ENCODE results near the gene FFAR4.
"Not testable (repeated sequence)": the region's sequence is repeated elsewhere in the genome, so short reads cannot be mapped to it uniquely, and the experiment has no call there.

FFAR4 gene

DNA sequence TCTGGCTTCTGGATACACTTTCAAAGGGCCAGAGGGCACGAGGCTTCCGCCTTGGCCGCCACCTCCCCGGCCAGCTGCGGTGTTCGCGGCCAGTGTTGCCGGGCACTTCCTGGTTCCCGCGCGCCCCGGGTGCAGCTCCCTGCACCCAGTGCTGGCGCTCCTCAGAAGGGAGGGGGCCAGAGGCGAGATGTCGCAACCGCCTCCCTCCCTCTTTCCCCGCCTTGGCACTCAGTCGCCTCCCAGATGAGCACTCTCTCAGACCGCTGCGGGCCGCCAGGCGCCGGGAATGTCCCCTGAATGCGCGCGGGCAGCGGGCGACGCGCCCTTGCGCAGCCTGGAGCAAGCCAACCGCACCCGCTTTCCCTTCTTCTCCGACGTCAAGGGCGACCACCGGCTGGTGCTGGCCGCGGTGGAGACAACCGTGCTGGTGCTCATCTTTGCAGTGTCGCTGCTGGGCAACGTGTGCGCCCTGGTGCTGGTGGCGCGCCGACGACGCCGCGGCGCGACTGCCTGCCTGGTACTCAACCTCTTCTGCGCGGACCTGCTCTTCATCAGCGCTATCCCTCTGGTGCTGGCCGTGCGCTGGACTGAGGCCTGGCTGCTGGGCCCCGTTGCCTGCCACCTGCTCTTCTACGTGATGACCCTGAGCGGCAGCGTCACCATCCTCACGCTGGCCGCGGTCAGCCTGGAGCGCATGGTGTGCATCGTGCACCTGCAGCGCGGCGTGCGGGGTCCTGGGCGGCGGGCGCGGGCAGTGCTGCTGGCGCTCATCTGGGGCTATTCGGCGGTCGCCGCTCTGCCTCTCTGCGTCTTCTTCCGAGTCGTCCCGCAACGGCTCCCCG lies at the start of gene FFAR4:
FFAR4 (plus strand) TSS at position 231 of the 842 bp plus-strand sequence; CDS start at position 287, 56 bp downstream.
- DNase-seq, result no peak

DNA sequence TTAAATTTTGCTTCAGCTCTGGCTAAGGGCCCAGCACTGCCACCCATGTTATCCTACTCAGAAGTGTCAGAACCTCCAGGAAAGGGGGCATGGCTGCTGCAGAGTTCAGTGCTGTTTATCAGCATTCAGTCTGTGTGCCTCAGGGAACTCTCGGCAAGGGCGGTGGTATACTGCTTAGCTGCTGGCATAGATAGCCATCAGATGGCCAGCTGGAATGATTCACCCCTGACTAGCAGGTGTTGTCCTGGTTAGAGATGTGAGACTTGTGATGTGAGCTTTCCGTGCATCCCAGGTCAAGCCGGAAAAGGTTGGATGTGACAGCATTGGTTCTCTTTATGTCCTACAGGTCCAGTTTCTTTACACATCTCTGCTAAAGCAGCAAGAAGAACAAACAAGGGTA lies 47.9 kb upstream of the FFAR4 start:
- DNase-seq, result no peak

DNA sequence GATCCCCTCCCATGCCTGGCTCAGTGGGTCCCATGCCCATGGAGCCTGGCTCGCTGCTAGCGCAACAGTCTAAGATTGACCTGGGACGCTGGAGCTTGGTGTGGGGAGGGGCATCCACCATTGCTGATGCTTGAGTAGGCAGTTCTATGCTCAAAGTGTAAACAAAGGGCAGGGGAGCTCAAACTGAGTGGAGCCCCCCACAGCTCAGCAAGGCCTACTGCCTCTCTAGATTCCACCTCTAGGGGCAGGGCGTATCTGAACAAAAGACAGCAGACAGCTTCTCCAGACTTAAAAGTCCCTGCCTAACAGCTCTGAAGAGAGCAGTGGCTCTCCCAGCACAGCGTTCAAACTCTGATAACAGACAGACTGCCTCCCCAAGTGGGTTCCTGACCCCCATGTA lies 31.2 kb upstream of the FFAR4 start:
- DNase-seq, result no peak

DNA sequence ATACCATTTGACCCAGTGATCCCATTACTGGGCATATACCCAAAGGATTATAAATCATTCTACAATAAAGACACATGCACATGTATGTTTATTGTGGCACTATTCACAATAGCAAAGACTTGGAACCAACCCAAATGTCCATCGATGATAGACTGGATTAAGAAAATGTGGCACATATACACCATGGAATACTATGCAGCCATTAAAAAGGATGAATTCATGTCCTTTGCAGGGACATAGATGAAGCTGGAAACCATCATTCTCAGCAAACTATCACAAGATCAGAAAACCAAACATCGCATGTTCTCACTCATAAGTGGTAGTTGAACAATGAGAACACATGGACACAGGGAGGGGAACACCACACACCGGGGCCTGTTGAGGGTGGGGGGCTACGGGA lies 25.6 kb upstream of the FFAR4 start:
- DNase-seq, result not testable (repeated sequence)

DNA sequence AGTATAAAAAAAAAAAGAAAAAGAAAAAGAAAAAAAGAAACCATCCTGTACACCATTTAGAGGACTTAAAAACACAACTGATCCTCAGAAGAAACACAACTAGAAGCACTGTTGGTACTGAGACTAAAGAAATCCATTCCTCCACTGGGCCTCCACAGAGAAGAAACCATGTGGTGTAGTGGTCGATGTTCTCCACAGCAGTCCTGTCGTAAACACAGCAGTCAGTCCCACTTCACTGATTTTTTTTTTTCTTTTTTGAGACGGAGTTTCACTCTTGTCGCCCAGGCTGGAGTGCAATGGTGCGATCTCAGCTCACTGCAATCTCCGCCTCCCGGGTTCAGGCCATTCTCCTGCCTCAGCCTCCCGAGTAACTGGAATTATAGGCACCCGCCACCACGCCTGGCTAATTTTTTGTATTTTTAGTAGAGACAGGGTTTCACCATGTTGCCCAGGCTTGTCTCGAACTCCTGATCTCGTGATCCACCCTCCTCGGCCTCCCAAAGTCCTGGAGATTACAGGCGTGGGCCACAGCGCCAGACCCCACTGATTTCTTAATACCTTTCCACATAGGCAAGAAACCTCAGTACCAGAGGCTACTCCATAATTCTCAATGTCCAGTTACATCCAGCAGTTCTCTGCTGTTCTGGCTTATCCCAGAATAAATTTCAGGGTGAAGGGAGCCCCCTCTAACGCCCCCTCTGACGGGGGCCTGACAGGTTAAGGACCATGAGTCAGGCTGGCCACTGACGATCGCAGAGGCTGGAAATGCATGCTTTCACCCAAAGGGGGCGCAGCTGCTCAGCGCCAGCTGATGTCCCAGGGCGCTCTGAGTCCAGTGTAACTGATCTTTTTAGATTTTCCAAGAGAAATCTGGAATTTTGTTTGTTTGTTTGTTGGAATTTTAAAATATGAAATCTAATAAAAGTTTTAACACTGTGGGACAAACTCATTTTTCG lies 24.8 kb upstream of the FFAR4 start:
- peak; percentile 28 for DNase-seq

DNA sequence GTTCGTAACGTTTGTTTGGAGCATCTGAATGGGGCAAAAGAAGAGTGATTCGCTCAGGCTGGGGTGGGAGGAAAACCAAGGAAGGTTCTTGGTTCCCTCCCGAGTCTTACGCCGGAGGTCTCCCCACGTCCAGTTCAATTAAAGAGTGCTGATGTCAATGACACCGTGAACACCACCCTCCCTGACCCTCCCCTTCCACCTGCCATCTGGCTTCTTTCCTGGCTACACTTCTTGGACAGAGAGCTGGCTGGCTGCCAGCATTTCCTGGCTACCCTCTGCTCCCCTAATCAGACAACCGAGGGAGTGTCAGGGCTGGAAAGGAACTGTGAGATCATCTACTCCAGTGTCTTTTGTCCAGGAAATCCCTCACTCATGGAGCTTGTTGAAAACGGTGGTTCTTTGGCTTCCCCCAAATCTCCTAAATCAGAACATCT lies 24.1 kb upstream of the FFAR4 start:
- DNase-seq, result no peak

DNA sequence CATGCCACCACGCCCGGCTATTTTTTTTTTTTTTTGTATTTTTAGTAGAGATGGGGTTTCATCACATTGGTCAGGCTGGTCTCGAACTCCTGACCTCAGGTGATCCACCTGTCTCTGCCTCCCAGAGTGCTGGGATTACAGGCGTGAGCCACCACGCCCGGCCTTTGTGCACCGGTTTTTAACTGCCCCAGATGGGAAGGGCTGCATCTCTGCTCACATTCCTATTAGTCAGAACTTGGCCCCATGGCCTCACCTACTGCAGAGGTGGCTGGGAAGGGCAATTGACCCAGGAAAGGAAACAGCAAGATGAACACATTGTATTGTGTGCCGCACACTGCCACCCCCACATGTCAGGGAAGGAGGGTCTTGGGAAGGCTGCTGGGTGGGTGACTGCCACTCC lies 19.5 kb upstream of the FFAR4 start:
- not testable (repeated sequence) for DNase-seq

DNA sequence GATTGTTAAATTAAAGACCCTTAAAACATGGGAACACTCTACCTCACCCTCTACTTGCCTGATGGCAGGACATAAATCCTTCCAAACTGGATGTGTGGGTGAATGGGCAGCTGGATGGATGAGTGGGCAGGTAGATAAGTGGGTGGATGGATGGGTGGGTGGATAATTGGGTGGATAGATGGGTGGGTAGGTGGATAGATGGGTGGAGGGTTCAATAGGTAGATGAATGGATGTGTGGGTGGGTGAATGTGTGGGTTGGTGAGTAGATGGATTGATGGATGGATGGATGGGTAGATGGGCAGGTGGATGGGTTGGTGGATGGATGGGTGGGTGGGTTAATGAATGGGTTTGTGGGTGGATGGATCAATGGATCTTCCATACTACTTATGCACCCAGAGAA lies 18.9 kb upstream of the FFAR4 start:
- DNase-seq, result no peak

DNA sequence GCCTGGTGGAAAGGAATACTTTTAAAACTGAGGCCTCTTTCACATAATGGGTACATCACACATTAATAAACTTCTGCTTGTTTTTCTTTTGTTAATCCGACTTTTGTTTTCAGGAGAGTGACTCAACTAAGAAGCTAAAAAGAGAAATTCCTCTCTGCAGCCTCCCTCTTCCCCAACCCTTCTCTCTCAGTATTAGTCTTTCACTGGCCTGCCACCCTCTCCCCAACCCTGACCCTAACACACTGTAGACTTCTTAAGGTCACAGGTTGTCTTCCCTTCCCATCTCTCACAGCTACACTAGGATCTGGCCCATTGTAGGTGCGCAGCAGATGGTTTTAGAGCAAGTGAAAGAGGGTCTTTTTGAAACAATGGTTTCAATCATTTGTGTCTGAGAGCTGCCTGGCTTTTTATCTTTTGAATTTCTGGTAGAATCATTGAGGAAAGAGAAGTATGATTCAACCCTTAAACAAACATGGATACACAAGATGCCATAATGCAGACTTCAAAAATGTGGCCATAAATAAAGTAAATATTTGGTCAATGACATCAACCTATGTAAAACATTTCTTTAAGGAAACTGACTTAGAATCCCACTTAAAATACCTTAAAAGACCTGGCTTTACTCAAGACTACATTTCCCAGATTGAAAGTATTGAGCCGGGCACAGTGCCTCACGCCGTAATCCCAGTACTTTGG lies 17.9 kb upstream of the FFAR4 start:
- DNase-seq, result no peak

DNA sequence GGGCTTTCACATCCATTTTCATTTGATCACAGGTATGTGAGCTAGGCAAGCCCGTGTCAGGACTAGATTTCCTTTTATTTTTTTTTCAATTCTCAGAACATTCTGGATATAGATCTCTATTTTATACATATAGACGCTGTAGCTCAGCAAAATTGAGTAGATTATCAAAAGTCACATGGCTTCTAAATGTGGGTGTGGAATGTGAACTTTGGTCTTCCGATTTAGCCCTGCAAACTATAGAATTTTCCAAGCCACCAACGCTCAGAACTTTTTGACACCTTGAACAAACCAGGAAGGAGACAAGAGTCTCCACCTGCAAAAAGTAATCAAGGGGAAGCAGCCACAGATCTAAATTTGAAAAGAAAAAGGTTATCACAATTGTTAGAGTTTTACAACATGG lies 15.9 kb upstream of the FFAR4 start:
- no peak for DNase-seq

DNA sequence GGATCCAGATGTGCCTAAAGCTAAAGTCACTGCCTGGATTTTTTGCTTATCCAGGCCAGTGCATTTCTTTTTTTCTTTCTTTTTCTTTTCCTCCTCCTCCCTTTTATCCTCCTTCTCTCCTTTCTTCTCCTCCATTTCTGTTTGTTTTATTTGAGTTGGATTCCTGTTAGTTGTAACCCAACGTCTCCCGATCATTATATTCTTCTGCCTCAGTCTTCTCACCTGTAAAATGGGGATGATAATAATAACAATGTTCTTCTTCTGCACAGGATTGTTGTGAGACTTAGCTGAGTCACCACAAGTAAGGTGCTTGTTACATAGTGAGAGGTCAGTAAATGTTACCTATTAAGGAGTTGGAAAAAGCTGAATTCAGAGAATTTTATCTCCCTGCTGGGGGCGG lies 13.7 kb upstream of the FFAR4 start:
- no peak for DNase-seq

DNA sequence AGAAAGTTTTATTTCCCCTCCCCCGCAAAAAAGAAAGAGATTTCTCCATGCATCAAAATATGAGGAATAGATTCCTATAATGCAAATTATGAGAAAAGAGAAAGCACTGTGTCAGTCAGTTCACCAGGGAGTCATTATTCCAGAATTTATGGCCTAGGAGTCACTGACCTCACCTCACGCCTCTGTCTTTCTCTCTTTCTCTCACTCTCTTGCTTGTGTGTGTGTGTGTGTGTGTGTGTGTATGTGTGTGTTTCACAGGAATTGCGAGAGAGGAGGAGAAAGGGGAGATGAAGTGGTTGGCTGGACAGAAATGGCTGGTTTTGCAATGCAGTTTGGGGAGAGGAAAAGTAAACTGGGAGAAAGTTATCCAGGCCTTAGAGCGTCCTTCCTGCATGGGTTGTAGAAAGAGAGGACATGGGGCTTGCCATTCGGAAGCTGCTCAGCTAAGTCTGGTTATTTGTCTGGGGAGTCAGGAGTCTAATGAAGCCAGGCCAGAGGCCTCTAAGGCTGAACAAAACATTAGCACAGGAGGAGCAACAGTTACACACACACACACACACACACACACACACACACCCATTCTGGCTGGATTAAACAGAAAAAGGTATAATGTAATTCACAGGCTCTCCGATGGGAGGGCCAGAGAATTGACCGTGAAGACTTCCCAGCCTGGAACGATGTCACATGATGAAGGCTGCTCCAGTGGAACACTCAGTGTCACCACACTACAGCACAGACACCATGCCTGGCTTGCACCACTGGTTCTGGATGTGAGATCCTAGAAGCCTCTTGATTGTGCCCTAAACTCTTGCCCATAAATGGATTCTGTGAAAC lies 12.8 kb upstream of the FFAR4 start:
- DNase-seq, result no peak

DNA sequence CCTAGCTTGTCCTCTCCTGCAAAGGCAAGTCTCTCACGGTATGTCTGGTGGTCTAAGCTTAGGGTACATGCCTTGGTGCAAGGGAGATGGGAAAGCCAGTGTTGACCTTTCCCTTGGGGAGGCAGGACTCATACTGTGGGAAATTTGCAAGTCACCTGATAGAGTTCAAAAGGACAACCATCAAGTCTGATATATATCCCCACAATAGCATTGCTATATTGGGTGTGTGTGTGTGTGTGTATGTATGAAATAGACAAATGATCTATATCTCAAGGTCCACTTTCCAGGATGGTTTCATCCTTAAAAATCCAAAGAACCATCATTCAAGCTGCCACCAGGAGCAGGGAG lies 12.2 kb upstream of the FFAR4 start:
- DNase-seq, result no peak

DNA sequence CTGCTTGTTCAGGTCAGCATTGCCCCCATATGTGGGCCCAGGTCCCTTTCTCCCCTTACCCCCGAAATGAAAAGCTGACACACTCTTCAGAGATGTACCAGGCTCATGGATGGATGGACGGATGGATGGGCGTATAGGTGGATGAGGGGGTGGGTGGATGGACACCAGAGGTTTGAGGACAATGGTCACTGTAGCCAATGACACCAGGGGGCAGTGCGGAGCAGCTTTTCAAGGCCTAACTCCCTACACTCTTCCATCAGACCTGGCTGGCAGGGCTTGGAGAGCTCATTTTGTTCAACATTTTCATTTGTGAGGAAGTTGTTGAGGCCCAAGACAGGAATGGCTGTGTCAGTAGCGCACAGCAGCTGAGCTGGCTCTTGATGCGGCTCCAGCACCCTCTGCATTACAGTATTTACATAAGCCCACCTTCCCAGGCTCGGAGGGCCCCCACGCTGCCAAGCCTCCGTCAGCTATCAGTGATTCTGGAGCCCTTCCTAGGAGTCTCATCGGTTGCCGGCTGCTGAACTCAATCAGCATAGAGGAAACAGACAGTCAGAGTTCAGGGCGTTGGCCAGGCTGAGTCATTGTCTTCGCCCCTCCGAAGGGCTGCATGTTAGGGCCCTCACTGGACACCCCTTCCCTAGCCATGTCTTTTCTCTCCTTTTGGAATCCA lies 11.6 kb upstream of the FFAR4 start:
- peak; percentile 58 for DNase-seq

DNA sequence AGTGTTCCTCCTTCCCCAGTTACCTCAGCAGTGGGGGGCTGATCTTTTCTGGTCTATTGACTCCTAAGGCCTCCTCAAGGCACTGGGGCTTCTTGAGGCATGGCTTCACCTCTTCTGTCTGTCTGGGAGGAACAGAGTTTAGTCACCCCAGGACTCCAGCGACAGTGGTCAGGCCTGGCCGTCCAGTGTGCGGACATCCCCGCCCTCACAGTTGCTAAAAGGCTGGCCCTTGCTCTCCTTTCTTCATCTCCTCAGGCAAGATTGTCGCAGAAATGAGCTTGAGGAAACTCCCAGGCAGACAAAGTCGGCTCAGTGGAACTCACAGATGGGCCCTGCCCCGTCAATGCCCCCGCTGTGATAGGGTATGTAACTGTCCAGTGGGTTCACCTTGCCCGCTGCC lies 7.0 kb upstream of the FFAR4 start:
- DNase-seq, result no peak

DNA sequence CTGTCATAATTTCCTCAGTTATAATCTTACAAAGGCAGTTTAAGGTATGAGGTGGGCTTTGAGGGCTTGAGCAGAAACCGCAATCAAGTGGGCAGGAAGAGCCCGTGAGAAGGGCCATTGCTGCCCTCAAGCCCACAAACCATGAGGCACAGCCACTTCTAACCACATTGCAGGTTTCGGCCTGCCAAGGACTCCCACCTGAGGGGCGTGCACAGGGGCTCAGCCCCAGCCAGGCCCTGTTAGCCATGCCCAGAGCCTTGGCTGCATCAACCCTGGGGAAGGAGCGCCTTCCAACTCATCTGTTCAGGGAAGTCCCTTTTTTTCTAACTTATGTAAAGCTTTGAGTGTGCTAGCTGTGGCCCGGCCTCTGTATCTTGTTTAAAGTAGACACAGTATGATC lies 5.9 kb upstream of the FFAR4 start:
- no peak for DNase-seq

DNA sequence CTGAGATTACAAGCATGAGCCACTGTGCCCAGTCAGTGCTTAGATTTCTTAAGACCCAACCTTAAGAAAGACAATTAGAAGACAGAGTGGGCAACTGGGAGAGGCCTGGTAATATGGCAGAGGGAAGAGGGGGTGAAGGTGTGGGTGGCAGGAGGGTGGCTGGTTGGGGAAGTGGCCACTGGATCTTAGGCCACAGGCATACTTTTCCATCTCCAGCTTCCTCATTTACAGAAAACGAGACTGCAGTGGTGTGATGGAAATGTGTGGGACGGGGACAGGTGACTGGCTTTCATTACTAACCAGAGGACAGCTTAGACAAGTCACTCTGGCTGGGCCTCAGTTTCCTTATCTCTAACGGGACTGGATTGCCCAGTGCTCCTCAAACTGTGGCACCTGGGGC lies 1.0 kb upstream of the FFAR4 start:
- DNase-seq, result no peak

DNA sequence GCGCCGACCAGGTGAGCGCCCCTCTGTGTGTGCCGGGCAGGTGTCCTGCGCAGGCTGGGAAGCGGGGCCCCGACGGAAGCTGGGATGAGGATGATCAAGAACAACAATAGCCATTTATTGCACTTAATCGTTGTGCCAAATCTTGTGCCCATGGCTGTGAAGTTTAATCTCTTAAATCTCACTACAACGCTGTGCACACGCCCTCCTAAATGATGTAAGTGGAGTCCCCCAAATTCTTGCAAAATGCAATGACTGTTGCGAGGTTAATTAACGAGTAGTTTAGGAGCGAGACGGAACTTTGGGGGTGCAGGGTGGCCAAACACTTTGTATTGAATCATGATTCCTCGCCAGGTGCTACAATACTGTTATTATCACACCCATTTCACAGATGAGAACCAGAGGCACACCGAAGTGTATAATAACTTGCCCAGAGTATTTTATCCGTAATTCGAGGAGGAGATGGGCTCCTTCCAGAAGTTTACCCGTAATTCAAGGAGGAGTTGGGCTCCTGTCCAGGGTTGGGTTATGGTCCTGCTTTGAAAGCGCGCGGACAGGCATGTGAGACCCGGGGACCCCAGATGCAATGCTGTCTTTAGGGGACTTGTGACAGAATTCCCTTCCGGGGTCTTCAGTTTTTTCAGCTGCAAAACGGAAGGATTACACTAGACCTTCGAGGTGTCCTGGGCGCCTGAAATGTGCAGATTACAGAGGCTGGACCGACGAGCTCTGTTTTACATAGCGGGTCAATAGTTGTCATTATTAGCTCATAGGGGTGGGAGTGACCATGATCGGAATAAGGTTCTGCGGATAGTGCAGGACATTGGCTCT lies 1.0 kb downstream of the FFAR4 start:
- DNase-seq, result no peak

DNA sequence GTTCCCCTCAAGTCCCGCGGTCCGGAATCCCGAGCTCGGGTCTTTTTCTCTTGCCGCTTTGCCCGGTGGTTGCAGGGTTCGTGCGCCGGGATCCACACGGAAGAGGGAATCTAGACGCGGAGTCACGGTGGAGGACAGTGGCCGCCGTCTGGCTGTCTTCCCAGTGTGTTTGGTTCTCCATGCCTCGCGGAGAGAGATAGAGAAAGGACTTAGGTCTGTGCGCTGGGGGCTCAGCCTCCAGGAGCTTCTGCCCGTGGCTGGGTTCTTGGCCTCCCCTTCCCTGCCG lies 1.6 kb downstream of the FFAR4 start:
- no peak for DNase-seq

DNA sequence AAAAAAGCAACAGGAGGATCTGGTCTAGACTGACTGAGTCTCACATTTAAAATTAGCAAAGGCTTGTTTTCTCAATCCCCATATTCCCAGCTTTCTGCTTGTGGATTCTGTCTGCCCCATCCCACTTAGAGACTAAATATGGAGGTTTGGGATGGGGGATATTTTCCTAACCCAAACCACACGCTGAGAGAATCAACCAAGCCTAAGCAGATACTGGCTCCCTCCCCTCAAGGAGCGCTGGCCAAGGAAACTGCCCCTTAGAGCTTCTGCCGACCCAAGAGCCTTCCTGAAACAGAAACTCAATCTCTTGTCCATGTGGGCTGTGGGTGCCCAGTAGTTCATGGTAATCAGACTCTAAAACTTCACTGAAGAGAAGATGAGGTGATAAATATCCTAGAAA lies 3.9 kb downstream of the FFAR4 start:
- no peak for DNase-seq

DNA sequence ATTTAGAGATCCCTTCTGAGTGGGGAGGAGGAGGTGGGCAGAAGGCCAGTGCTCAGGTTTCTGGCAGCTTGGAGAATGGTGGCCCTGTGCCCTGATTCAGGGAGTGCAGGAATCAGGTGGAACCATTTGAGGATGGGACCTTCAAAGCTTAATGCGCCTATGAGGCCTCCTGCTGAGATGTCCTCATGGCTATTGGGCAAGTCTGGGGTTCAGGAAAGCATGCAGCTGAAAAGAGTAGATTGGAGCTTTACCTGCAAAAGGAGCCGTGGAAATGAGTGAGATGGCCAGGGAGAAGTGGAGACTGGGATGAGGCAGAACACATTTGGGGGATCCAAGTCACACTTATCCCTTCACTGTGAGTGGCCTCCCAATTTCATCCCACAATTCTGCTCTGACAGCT lies 6.1 kb downstream of the FFAR4 start:
- no peak for DNase-seq

Data from activated CD4-positive, alpha-beta T cell treated with anti-CD3 and anti-CD28 coated beads, Interleukin-10, Interleukin-2, amounts not matched to agents 100 ng/mL and 50 ng/mL, durations not matched to agents 16 hours and 8 hours (primary cell).